Gastroesophageal sphincter (tissue), 4 donors: Measurements from ENCODE around the gene RGS9. TPM values are rescaled to one million over a fixed set of nuclear protein-coding genes. Genes with fewer than 3 reads are reported as not detected.
"Not testable (repeated sequence)": the region's sequence is repeated elsewhere in the genome, so short reads cannot be mapped to it uniquely, and the experiment has no call there.

ENCODE experiments used
- ATAC-seq: fragments of 150-250 bp; one replicate; pipeline ENCODE4 v1.9.1; 2016; ENCODE audit warnings: mild to moderate bottlenecking, moderate library complexity
- H3K27ac ChIP-seq, 4 donors: fragments of 200-600 bp; sonication (generic) in 3 of 4; 1 replicate in 3 of 4; 2 replicates in 1 of 4; pipeline ENCODE4 v1.5.1; 2016 to 2019
- H3K27me3 ChIP-seq: fragments of 200-600 bp; sonication (generic); one replicate; pipeline ENCODE4 v1.5.1; 2019
- H3K36me3 ChIP-seq, 2 donors: fragments of 200-600 bp; sonication (generic); one replicate each; pipeline ENCODE4 v1.5.1; 2019; ENCODE audit warnings: control low read depth in 1 of 2
- H3K4me1 ChIP-seq, 3 donors: fragments of 200-600 bp; sonication (generic); 1 replicate in 2 of 3; 2 replicates in 1 of 3; pipeline ENCODE4 v1.5.1; 2016 to 2019; ENCODE audit warnings: control low read depth in 2 of 3
- H3K4me3 ChIP-seq, 2 donors: fragments of 200-600 bp; sonication (generic); one replicate each; pipeline ENCODE4 v1.5.1; 2019; ENCODE audit warnings: mild to moderate bottlenecking in 1 of 2, moderate library complexity in 1 of 2
- H3K9me3 ChIP-seq, 3 donors: fragments of 200-600 bp; sonication (generic); one replicate each; pipeline ENCODE4 v1.5.1; 2017 to 2019; ENCODE audit warnings: control low read depth in 2 of 3
- CTCF ChIP-seq, 4 experiments: fragments of 200-600 bp in 2 of 4; fragments of 450-650 bp in 2 of 4; sonication (generic) in 1 of 4; IDR thresholded peaks; one replicate each; pipeline ENCODE4 v1.5.1; 2017 to 2019; ENCODE audit warnings: antibody characterized with exemption in 4 of 4, mild to moderate bottlenecking in 2 of 4, moderate library complexity in 2 of 4
- EP300 ChIP-seq: sonication (generic); formaldehyde crosslinking; IDR thresholded peaks from one replicate; pipeline ENCODE4 v1.6.1; 2017; ENCODE audit warnings: antibody characterized with exemption, mild to moderate bottlenecking
- POLR2A ChIP-seq, 2 donors: fragments of 450-650 bp; IDR thresholded peaks; one replicate each; pipeline ENCODE4 v1.6.1; 2017; ENCODE audit warnings: antibody characterized with exemption in 2 of 2, mild to moderate bottlenecking in 2 of 2, moderate library complexity in 1 of 2
- POLR2AphosphoS5 ChIP-seq: sonication (generic); formaldehyde crosslinking; IDR thresholded peaks from one replicate; pipeline ENCODE4 v1.6.1; 2017; ENCODE audit warnings: antibody characterized with exemption
- WGBS, 2 donors: methylation state at CpG; one replicate each; pipeline ENCODE4 v1.1.5; 2018; ENCODE audit warnings: low coverage in 1 of 2; 5-methylcytosine and 5-hydroxymethylcytosine counted together
- total RNA-seq, 4 donors: library from RNA; depleted of rRNA; stranded (reverse); fragments of >200 nt; gene quantifications; one replicate each; pipeline ENCODE4 v1.1.0, GENCODE V29; 2016

Gene RGS9
- total RNA-seq, 4 donors from 2014 or later: 17.4 to 43.9 (median 40.8) TPM

- Histone ChIP-seq H3K36me3 (no peaks in the 10 kb centered on the region), H3K27me3 (no peaks in the 10 kb centered on the region), H3K27ac (no peak overlapping the region), H3K9me3 (no peaks in the 10 kb centered on the region), H3K4me1 (peaks cover 0 to 14% (median 4%) of the 10 kb centered on the region in 3 donors), H3K4me3 (no peak overlapping the region)
- TF ChIP-seq EP300 (no peak), CTCF (IDR thresholded peaks at IDR 0.05) (no peak), POLR2A (IDR thresholded peaks at IDR 0.05) (no peak), POLR2AphosphoS5 (no peak)
- ATAC-seq: no peak
- WGBS, 2 donors: 90% methylated on average over 1 of the region's 1 CpG; no CpG with 5 or more reads in 1 of the 2 donors
These were observed 41.7 kb upstream of the RGS9 start for GRCh38 chr17:65095465-65095864.

GRCh38 chr17:65096382-65096781 lies 40.8 kb upstream of the RGS9 start:
- H3K4me1 ChIP-seq: peaks cover 0 to 20% (median 7%) of the 10 kb centered on the region in 3 donors
- not testable (repeated sequence) for H3K27ac ChIP-seq, ATAC-seq, H3K4me3 ChIP-seq, H3K9me3 ChIP-seq, H3K27me3 ChIP-seq, H3K36me3 ChIP-seq
- WGBS, 2 donors: 90 to 94% methylated on average over 2 of the region's 2 CpGs

GRCh38 chr17:65097110-65097509 lies 40.1 kb upstream of the RGS9 start:
- Histone ChIP-seq H3K4me3 (no peak overlapping the region), H3K27ac (no peak overlapping the region), H3K4me1 (peaks cover 0 to 27% (median 9%) of the 10 kb centered on the region in 3 donors), H3K27me3 (no peaks in the 10 kb centered on the region), H3K9me3 (no peaks in the 10 kb centered on the region), H3K36me3 (no peaks in the 10 kb centered on the region)
- TF ChIP-seq POLR2A (IDR thresholded peaks at IDR 0.05) (no peak), CTCF (IDR thresholded peaks at IDR 0.05) (no peak), POLR2AphosphoS5 (no peak), EP300 (no peak)
- 90% methylated on average over 1 to 2 of the region's 2 CpGs for WGBS, 2 donors
- no peak for ATAC-seq

GRCh38 chr17:65099475-65099874 lies 37.7 kb upstream of the RGS9 start:
- ATAC-seq: no peak
- Histone ChIP-seq H3K36me3 (no peaks in the 10 kb centered on the region), H3K4me1 (peaks cover 0 to 51% (median 11%) of the 10 kb centered on the region in 3 donors), H3K4me3 (no peak overlapping the region), H3K27me3 (no peaks in the 10 kb centered on the region), H3K9me3 (no peaks in the 10 kb centered on the region), H3K27ac (peak overlapping the region in 1 of 4 donors; percentile 54)
- TF ChIP-seq POLR2A (IDR thresholded peaks at IDR 0.05): no peak
- TF ChIP-seq EP300: no peak
- TF ChIP-seq POLR2AphosphoS5: no peak
- no peak for TF ChIP-seq CTCF (IDR thresholded peaks at IDR 0.05)

GRCh38 chr17:65099941-65100315 lies 37.2 kb upstream of the RGS9 start:
- no peaks in the 10 kb centered on the region for H3K9me3 ChIP-seq
- H3K36me3 ChIP-seq: no peaks in the 10 kb centered on the region
- no peaks in the 10 kb centered on the region for H3K27me3 ChIP-seq
- TF ChIP-seq POLR2A (IDR thresholded peaks at IDR 0.05): no peak
- TF ChIP-seq CTCF (IDR thresholded peaks at IDR 0.05): no peak
- no peak for TF ChIP-seq EP300
- TF ChIP-seq POLR2AphosphoS5: no peak
- H3K4me3 ChIP-seq: peak overlapping the region; percentile 54 to 63
- peak overlapping the region; percentile 67 to 87 (median 81) for H3K27ac ChIP-seq
- peak; percentile 40 for ATAC-seq
- peaks cover 0 to 56% (median 12%) of the 10 kb centered on the region in 3 donors for H3K4me1 ChIP-seq
- WGBS, 2 donors: 52% methylated on average over 5 of the region's 5 CpGs
